Measurements from ENCODE around the gene AK9.

AK9 gene

GRCh38 chr6:109701774-109702173, 10.8 kb upstream of the AK9 start:
- Histone ChIP-seq H3K9ac (ENCODE audit: low read length) (no peak overlapping the region), H3K79me2 (ENCODE audit: control insufficient read depth, insufficient read depth, low read length, poor library complexity) (no peaks in the 10 kb centered on the region), H4K91ac (ENCODE audit: low read depth, low read length) (no peak overlapping the region), H3K9me3 (ENCODE audit: insufficient read depth, low read depth, low read length) (no peaks in the 10 kb centered on the region), H3K14ac (ENCODE audit: low read length) (no peak overlapping the region), H3K4me1 (ENCODE audit: control insufficient read depth in 1 of 2, insufficient read depth in 2 of 2, low read length in 2 of 2) (no peaks in the 10 kb centered on the region), H4K12ac (ENCODE audit: low read depth, low read length) (no peak overlapping the region), H3K23ac (ENCODE audit: low read length) (no peak overlapping the region), H3K4me2 (ENCODE audit: low read length) (no peak overlapping the region), H3K27ac (ENCODE audit: low read depth, low read length) (no peak overlapping the region), H2BK5ac (ENCODE audit: low read depth, low read length, poor library complexity) (no peak overlapping the region), H4K8ac (ENCODE audit: low read depth, low read length) (no peak overlapping the region), H3K79me1 (ENCODE audit: low read length) (no peaks in the 10 kb centered on the region), H2AFZ (ENCODE audit: insufficient read depth, low read length, poor library complexity) (no peak overlapping the region), H2AK5ac (ENCODE audit: low read length) (no peak overlapping the region), H3K36me3 (ENCODE audit: control insufficient read depth in 1 of 2, insufficient read depth in 2 of 2, low read length in 2 of 2) (no peaks in the 10 kb centered on the region), H3K27me3 (ENCODE audit: insufficient read depth, low read length) (no peaks in the 10 kb centered on the region), H3K4ac (ENCODE audit: low read depth, low read length) (no peak overlapping the region), H3K18ac (ENCODE audit: low read length) (no peak overlapping the region), H3K4me3 (ENCODE audit: low read depth, low read length) (no peak overlapping the region), H2BK120ac (ENCODE audit: insufficient read depth, low read length, poor library complexity) (no peak overlapping the region), H2BK12ac (ENCODE audit: low read length) (no peak overlapping the region)
- no peak for DNase-seq
- no CpG with 5 or more reads among the region's 2 CpGs for WGBS (ENCODE audit: extremely low coverage, insufficient coverage, insufficient read length)

- H4K12ac ChIP-seq (ENCODE audit: low read depth, low read length): no peak overlapping the region
- H3K14ac ChIP-seq (ENCODE audit: low read length): no peak overlapping the region
- H3K79me2 ChIP-seq (ENCODE audit: control insufficient read depth, insufficient read depth, low read length, poor library complexity): no peaks in the 10 kb centered on the region
- no peaks in the 10 kb centered on the region for H3K27me3 ChIP-seq (ENCODE audit: insufficient read depth, low read length)
- no peak overlapping the region for H2BK12ac ChIP-seq (ENCODE audit: low read length)
- no peaks in the 10 kb centered on the region for H3K4me1 ChIP-seq (ENCODE audit: control insufficient read depth in 1 of 2, insufficient read depth in 2 of 2, low read length in 2 of 2)
- H3K79me1 ChIP-seq (ENCODE audit: low read length): no peaks in the 10 kb centered on the region
- no peak overlapping the region for H3K4ac ChIP-seq (ENCODE audit: low read depth, low read length)
- H2AK5ac ChIP-seq (ENCODE audit: low read length): no peak overlapping the region
- H3K18ac ChIP-seq (ENCODE audit: low read length): no peak overlapping the region
- no peaks in the 10 kb centered on the region for H3K36me3 ChIP-seq (ENCODE audit: control insufficient read depth in 1 of 2, insufficient read depth in 2 of 2, low read length in 2 of 2)
- H2BK5ac ChIP-seq (ENCODE audit: low read depth, low read length, poor library complexity): no peak overlapping the region
- H3K4me2 ChIP-seq (ENCODE audit: low read length): no peak overlapping the region
- WGBS (ENCODE audit: extremely low coverage, insufficient coverage, insufficient read length): no CpG with 5 or more reads among the region's 4 CpGs
- H3K27ac ChIP-seq (ENCODE audit: low read depth, low read length): no peak overlapping the region
- H3K9me3 ChIP-seq (ENCODE audit: insufficient read depth, low read depth, low read length): no peaks in the 10 kb centered on the region
- no peak for DNase-seq
- H2BK120ac ChIP-seq (ENCODE audit: insufficient read depth, low read length, poor library complexity): no peak overlapping the region
- no peak overlapping the region for H4K91ac ChIP-seq (ENCODE audit: low read depth, low read length)
- H3K9ac ChIP-seq (ENCODE audit: low read length): no peak overlapping the region
- no peak overlapping the region for H3K4me3 ChIP-seq (ENCODE audit: low read depth, low read length)
- no peak overlapping the region for H4K8ac ChIP-seq (ENCODE audit: low read depth, low read length)
- H3K23ac ChIP-seq (ENCODE audit: low read length): peak overlapping the region; percentile 61
- no peak overlapping the region for H2AFZ ChIP-seq (ENCODE audit: insufficient read depth, low read length, poor library complexity)
These were observed 10.2 kb upstream of the AK9 start for GRCh38 chr6:109701221-109701620.

GRCh38 chr6:109696355-109696754, 5.4 kb upstream of the AK9 start:
- H2BK5ac ChIP-seq (ENCODE audit: low read depth, low read length, poor library complexity): no peak overlapping the region
- H3K18ac ChIP-seq (ENCODE audit: low read length): no peak overlapping the region
- H3K14ac ChIP-seq (ENCODE audit: low read length): no peak overlapping the region
- H3K79me1 ChIP-seq (ENCODE audit: low read length): peaks cover under 1% of the 10 kb centered on the region
- H4K91ac ChIP-seq (ENCODE audit: low read depth, low read length): no peak overlapping the region
- no peak overlapping the region for H3K9ac ChIP-seq (ENCODE audit: low read length)
- DNase-seq: no peak
- no peak overlapping the region for H3K4me3 ChIP-seq (ENCODE audit: low read depth, low read length)
- no peak overlapping the region for H4K8ac ChIP-seq (ENCODE audit: low read depth, low read length)
- 100% methylated on average over 1 of the region's 5 CpGs for WGBS (ENCODE audit: extremely low coverage, insufficient coverage, insufficient read length)
- H3K23ac ChIP-seq (ENCODE audit: low read length): no peak overlapping the region
- H3K4me1 ChIP-seq (ENCODE audit: control insufficient read depth in 1 of 2, insufficient read depth in 2 of 2, low read length in 2 of 2): peaks cover 0 to 3% of the 10 kb centered on the region in 2 experiments
- no peaks in the 10 kb centered on the region for H3K27me3 ChIP-seq (ENCODE audit: insufficient read depth, low read length)
- peaks cover 2% of the 10 kb centered on the region for H3K79me2 ChIP-seq (ENCODE audit: control insufficient read depth, insufficient read depth, low read length, poor library complexity)
- no peak overlapping the region for H3K4ac ChIP-seq (ENCODE audit: low read depth, low read length)
- no peak overlapping the region for H3K27ac ChIP-seq (ENCODE audit: low read depth, low read length)
- H2AK5ac ChIP-seq (ENCODE audit: low read length): no peak overlapping the region
- no peaks in the 10 kb centered on the region for H3K36me3 ChIP-seq (ENCODE audit: control insufficient read depth in 1 of 2, insufficient read depth in 2 of 2, low read length in 2 of 2)
- H4K12ac ChIP-seq (ENCODE audit: low read depth, low read length): no peak overlapping the region
- H2BK12ac ChIP-seq (ENCODE audit: low read length): no peak overlapping the region
- H3K9me3 ChIP-seq (ENCODE audit: insufficient read depth, low read depth, low read length): no peaks in the 10 kb centered on the region
- H3K4me2 ChIP-seq (ENCODE audit: low read length): no peak overlapping the region
- no peak overlapping the region for H2BK120ac ChIP-seq (ENCODE audit: insufficient read depth, low read length, poor library complexity)
- H2AFZ ChIP-seq (ENCODE audit: insufficient read depth, low read length, poor library complexity): no peak overlapping the region

GRCh38 chr6:109695468-109695867, 4.5 kb upstream of the AK9 start:
- peaks cover 6% of the 10 kb centered on the region for H3K79me1 ChIP-seq (ENCODE audit: low read length)
- no peak overlapping the region for H2BK5ac ChIP-seq (ENCODE audit: low read depth, low read length, poor library complexity)
- no CpG with 5 or more reads among the region's 4 CpGs for WGBS (ENCODE audit: extremely low coverage, insufficient coverage, insufficient read length)
- peaks cover 4% of the 10 kb centered on the region for H3K79me2 ChIP-seq (ENCODE audit: control insufficient read depth, insufficient read depth, low read length, poor library complexity)
- H4K12ac ChIP-seq (ENCODE audit: low read depth, low read length): no peak overlapping the region
- no peak overlapping the region for H3K18ac ChIP-seq (ENCODE audit: low read length)
- H2AK5ac ChIP-seq (ENCODE audit: low read length): no peak overlapping the region
- no peak overlapping the region for H3K4me2 ChIP-seq (ENCODE audit: low read length)
- no peak overlapping the region for H4K8ac ChIP-seq (ENCODE audit: low read depth, low read length)
- H3K27me3 ChIP-seq (ENCODE audit: insufficient read depth, low read length): no peaks in the 10 kb centered on the region
- no peak overlapping the region for H3K4ac ChIP-seq (ENCODE audit: low read depth, low read length)
- no peak overlapping the region for H3K23ac ChIP-seq (ENCODE audit: low read length)
- no peak overlapping the region for H2AFZ ChIP-seq (ENCODE audit: insufficient read depth, low read length, poor library complexity)
- H2BK12ac ChIP-seq (ENCODE audit: low read length): no peak overlapping the region
- H4K91ac ChIP-seq (ENCODE audit: low read depth, low read length): no peak overlapping the region
- H2BK120ac ChIP-seq (ENCODE audit: insufficient read depth, low read length, poor library complexity): no peak overlapping the region
- H3K36me3 ChIP-seq (ENCODE audit: control insufficient read depth in 1 of 2, insufficient read depth in 2 of 2, low read length in 2 of 2): no peaks in the 10 kb centered on the region
- H3K9ac ChIP-seq (ENCODE audit: low read length): no peak overlapping the region
- H3K14ac ChIP-seq (ENCODE audit: low read length): no peak overlapping the region
- H3K9me3 ChIP-seq (ENCODE audit: insufficient read depth, low read depth, low read length): no peaks in the 10 kb centered on the region
- peak in 1 of 2 donors; percentile 37 for DNase-seq
- peaks cover 0 to 3% of the 10 kb centered on the region in 2 experiments for H3K4me1 ChIP-seq (ENCODE audit: control insufficient read depth in 1 of 2, insufficient read depth in 2 of 2, low read length in 2 of 2)
- no peak overlapping the region for H3K27ac ChIP-seq (ENCODE audit: low read depth, low read length)
- H3K4me3 ChIP-seq (ENCODE audit: low read depth, low read length): no peak overlapping the region

Data from trophoblast cell (in vitro differentiated cells and primary cell).